Stimulated activated CD8-positive, alpha-beta memory T cell treated with anti-CD3 and anti-CD28 coated beads, Interleukin-15, amount 100 ng/mL, for 4 hours (primary cell): ENCODE results near the gene YDJC.
"Not testable (repeated sequence)": the region's sequence is repeated elsewhere in the genome, so short reads cannot be mapped to it uniquely, and the experiment has no call there.

Source experiments
- DNase-seq, 2 donors: peaks; one replicate each; pipeline ENCODE4 v3.0.0-alpha.2; 2020; ENCODE audit warnings: low read depth in 2 of 2

Gene YDJC

GRCh38 chr22:21632237-21632895 is 2.5 kb upstream of the YDJC start, which contains the start of gene CCDC116:
Gene CCDC116, plus strand, starts transcription at chr22:21632760. Its CDS starts 422 bp downstream, at chr22:21633182.
- peak; percentile 37 to 41 for DNase-seq

GRCh38 chr22:21631025-21631424 is 1.2 kb upstream of the YDJC start:
- DNase-seq, result no peak

DNA sequence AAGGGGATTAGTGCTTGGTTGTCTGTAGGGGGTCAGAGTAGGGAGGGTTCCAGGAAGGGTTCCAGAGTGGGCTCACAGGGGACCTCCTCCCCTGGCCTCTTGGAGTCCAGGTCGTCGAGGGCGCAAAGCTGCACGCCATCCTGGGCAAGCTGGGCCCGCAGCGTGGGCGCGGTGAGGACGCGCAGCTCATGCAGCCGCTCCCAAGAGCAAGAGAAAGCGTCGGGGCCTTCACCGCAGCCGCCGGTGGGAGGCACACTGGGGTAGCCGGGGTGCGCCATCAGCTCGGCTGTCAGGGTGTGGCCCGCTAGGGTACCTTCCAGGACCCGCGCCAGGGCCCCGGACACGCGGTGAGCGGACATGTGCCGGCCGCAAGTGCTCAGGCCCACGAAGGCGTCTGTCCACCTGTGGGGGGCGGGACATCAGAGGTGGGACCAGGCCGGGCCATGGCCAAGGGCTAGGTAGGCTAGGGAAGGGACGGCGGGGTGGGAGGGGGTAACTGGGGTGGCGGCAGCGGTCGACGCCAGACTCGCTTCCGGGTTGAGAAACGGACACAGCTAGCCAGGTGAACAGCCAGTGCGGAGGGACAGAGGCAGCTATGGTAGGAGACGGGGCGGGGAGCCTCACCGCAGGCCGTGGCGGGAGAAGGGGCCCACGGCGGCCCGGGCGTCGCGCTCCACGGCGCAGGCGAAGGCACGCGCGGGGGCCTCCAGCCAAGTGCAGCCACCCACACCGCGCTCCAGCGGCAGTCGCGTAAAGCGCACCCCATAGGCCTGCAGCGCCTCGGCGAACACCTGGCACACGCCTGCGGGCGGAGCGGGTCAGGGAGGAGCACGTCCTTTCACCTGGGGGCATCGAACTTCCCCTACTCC is 1.2 kb downstream of the YDJC start:
- DNase-seq, result no peak

DNA sequence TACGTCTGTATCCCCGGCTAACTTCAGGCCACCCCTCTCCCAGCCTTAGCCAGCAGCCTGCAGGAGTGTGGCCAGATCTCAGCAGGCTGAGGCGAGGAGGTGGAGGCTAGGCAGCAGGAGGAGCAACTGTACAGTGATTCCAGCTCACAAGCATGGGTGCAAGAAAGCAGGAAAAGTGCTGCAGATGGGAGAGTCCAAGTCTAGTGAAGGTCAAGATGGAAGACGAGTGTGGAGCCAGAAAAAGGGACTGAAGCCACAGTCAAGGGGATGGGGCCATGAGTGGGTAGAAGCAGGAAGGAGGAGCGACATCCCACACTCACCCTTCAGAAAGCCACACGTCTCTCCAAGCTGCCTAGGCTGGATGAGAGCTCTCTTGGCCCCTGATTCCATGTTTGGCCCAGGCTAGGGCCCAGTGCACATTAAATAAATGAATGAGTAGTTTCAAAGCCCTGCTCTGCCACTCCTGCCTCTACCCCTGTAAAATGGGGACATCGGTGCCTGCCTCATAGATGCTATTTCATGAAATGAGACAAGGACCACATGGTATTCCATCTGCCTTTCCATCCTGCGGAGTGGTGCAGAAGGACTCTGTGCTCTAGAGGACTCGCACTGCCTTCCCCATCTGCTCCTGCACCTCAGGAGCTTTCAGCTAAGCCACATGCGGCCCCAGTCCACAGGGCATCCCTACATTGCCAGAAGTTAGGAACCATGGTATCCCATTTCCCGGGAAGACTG is 2.9 kb downstream of the YDJC start:
- no peak for DNase-seq

DNA sequence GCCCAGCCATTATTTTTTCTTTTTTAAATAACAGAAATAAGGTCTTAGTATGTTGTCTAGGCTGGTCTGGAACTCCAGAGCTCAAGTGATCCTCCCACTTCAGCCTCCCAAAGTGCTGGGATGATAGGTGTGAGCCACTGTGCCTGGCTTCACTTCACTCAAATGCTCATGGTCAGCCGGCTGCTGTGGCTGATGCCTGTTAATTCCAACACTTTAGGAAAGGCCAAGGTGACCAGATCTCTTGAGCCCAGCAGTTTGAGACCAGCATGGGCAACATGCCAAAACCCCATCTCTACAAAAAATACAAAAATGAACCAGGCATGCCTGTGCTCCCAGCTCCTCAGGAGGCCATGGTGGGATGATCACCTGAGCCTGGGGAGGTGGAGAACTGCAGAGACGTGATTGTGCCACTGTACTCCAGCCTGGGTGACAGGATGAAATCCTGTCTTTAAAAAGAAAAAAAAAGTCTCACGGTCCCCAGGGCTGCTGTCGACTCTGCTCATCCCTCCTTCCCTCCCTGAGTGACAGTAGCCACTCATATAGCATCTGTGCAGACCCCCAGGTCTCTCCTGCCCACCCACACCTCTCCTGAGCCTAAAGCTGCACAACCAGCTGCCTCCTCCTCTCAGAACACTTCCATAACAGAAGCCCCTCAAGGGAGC is 3.6 kb downstream of the YDJC start:
- no peak for DNase-seq

GRCh38 chr22:21624880-21625791 is 4.7 kb downstream of the YDJC start:
- no peak for DNase-seq

DNA sequence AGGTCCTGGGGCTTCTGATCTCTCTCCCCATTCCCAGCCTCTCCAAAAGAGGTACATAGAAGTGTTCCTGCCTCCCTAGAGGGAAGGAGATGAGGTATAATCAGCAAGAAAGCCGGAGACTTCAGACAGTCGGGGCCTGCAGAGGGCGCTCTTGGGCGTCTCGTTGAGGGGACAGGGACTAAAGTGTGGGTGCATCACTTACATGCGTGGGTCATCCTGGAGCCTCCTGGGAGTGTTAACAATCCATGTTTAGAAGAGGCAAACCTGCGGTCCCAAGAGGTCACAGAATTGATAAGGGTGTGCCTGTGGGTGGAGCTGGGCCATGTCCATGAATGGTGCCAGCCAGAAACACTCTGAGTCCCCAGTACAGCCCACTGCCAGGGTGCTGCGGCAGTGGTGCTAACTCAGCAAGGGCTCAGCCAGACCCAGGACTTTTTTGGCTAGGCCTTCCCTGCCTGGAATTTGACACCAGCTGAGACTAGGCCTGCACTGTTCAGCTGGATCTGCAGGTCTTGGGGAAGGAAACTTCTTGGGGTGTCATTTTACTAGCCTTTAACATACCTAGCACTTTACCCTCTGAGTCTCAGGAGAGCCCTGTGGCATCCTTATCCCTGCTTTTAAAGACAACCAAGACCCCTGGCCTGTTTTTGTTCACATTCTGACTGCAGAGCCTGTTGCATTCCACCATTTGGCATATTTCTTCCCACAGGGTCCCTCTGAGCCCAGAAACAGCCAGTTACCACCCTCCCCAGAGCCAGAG is 5.5 kb downstream of the YDJC start:
- DNase-seq, result no peak

DNA sequence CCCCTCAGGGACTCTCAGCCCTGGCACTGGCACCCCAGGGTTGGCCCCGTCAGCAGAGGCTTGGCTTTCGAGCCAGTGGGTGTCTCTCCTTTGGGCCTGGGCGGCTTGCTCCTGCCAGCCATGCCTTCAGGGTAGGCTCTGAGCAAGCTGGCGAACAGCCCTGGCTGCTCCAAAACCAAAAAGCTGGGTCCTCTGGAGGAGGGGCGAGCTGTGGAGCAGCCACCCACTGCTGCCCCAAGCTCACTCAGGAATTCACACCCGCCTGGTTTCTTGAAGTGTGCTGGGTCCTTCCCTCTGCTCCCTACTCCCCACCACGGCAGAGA is 6.2 kb downstream of the YDJC start:
- DNase-seq, result no peak

GRCh38 chr22:21622919-21623647 is 6.7 kb downstream of the YDJC start:
- DNase-seq, result no peak

GRCh38 chr22:21622011-21622918 is 7.6 kb downstream of the YDJC start:
- DNase-seq, result no peak

GRCh38 chr22:21621025-21621424 is 8.8 kb downstream of the YDJC start:
- no peak for DNase-seq

- not testable (repeated sequence) for DNase-seq
Measured at GRCh38 chr22:21617337-21617736, 12.5 kb downstream of the YDJC start.

GRCh38 chr22:21615731-21616130 is 14.1 kb downstream of the YDJC start:
- DNase-seq, result no peak

DNA sequence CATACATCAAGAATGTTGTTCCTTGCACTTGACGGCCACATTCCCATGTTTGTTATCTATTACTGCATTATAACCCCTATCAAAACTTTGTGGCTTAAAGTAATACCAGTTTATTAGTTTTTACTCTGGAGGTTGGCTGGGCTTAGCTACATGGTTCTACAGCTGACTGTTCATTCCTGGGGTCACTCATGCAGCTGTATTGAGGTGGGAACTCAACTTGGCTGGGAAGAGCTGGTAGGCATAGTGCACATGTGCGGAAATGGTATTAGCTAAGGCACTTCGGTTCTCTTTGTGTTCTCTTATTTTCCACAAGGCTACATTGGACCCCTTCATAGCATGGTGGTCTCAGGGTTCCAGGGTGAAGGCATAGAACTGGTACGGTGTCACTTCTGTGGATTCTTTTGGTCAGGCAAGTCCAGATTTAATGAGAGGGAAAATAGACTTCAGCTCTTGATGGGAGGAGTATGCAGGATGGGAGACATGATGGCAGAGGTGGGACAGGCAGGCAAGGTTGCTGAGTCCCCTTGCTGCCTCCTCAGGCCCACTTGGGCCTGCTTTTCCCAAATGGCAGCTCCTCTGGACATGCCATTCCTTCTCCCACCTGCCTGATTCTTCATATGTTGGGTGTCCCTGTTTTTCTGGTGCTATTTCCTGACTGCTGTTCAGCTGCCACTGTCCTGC is 16.1 kb downstream of the YDJC start:
- no peak for DNase-seq

DNA sequence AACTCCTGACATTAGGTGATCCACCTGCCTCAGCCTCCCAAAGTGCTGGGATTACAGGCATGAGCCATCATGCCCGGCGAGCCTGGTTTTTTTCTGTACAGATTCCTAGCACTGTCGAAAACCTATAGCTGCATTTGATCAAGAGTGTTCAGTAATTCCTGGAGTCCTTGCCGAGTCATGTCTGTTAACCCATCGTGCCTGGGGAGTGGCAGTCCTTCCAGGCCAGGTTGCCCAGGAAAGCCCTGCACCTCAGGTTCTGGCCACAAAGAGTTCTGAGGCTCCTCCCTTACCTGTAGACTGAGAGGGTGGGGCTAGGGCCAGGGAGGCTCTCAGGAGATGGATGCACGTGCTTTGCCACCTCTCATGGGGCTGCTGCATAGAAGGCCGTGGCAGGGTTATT is 17.0 kb downstream of the YDJC start:
- no peak for DNase-seq

DNA sequence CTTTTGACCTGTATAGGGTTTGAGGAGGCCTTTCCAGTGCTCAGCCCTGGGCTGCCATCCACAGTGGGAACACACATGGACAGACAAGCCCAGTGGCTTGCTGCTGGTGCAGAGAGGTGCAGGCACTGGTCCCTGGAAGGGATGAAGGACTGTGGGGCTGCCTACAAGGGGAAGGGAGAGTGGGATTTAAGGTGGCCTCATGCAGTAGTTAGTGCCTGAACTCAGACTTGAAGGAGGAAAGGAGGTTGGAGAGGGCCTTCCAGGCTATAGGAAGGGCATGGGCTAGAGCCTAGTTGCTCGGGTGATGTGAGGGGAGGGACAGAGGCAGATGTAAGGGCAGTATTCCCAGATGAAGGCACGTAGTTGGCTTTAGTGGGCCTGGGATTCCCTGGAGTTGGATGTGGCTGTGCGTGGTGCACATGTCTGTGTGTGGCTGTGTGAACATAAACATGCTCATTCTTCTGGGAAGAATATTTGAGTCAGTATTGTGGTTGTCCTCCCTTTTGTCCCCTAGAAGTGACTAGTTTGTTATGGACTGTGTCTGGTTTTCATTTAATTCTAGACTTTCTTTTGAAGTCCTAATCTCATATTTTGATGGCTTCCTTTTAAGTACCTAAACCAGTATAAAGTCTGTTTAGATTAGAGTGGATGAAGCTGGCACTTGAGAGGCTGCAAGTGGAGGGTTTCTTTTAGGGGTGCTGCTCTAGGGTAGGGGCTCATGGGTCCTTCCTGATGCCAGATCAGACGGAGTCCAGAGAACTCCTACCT is 18.4 kb downstream of the YDJC start:
- DNase-seq, result no peak

DNA sequence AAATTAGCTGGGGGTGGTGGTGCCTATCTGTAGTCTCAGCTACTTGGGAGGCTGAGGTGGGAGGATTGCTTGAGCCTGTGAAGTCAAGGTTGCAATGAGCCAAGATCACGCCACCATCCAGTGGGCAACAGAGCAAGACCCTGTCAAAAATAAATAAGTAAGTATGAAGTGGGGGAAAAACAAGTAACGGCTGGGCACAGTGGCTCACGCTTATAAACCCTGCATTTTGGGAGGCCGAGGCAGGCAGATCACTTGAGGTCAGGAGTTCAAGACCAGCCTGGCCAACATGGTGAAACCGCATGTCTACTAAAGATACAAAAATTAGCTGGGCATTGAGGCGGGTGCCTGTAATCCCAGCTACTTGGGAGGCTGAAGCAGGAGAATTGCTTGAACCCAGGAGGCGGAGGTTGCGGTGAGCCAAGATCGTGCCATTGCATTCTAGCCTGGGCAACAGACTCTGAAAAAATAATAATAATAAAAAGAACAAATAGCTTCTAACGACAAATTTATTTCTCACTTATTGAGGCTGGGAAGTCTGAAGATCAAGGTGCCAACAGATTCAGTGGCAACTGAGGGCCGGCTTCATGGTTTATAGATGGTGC is 20.2 kb downstream of the YDJC start:
- not testable (repeated sequence) for DNase-seq
